COLO668 (cell line): ENCODE data around the gene STK32C.
A peak's percentile ranks its signal among the peaks of the same experiment; 100 is the strongest.

Experiments used
- DNase-seq: peaks from one replicate; lab custom pipeline; 2025; ENCODE audit not compliant: unreplicated experiment; lab: John Stamatoyannopoulos, UW

The STK32C gene

GRCh38 chr10:132236161-132236560 is 71.6 kb downstream of the STK32C start:
- no peak for DNase-seq

- DNase-seq: no peak
These were observed 72.9 kb downstream of the STK32C start for GRCh38 chr10:132234860-132235259.

- DNase-seq: no peak
These were observed 74.2 kb downstream of the STK32C start for GRCh38 chr10:132233501-132234085.

GRCh38 chr10:132232981-132233380 is 74.8 kb downstream of the STK32C start:
- no peak for DNase-seq

GRCh38 chr10:132232023-132232951 is 75.5 kb downstream of the STK32C start:
- peak; percentile 77 for DNase-seq

GRCh38 chr10:132231656-132232022 is 76.1 kb downstream of the STK32C start:
- DNase-seq: no peak

GRCh38 chr10:132230557-132231210 is 77.1 kb downstream of the STK32C start:
- DNase-seq: no peak

GRCh38 chr10:132229834-132230556 is 77.8 kb downstream of the STK32C start:
- DNase-seq: no peak

- no peak for DNase-seq
These were observed 78.7 kb downstream of the STK32C start for GRCh38 chr10:132229096-132229495.

GRCh38 chr10:132228616-132229015 is 79.1 kb downstream of the STK32C start:
- DNase-seq: no peak

- no peak for DNase-seq
These were observed 79.8 kb downstream of the STK32C start for GRCh38 chr10:132227851-132228390.

- DNase-seq: no peak
These were observed 81.0 kb downstream of the STK32C start for GRCh38 chr10:132226586-132227405.

- DNase-seq: no peak
These were observed 81.9 kb downstream of the STK32C start for GRCh38 chr10:132225849-132226205.

GRCh38 chr10:132225073-132225848 is 82.5 kb downstream of the STK32C start:
- DNase-seq: no peak

- no peak for DNase-seq
These were observed 83.2 kb downstream of the STK32C start for GRCh38 chr10:132224343-132225072.

- DNase-seq: no peak
These were observed 84.0 kb downstream of the STK32C start for GRCh38 chr10:132223611-132224342.

GRCh38 chr10:132223156-132223590 is 84.6 kb downstream of the STK32C start:
- DNase-seq: peak; percentile 80

- DNase-seq: no peak
These were observed 85.0 kb downstream of the STK32C start for GRCh38 chr10:132222726-132223125.
